PC-3 (cell line): ENCODE results near the gene HELLS. TPM values are rescaled to one million over a fixed set of nuclear protein-coding genes. Genes with fewer than 3 reads are reported as not detected.
"Not testable (repeated sequence)": the region's sequence is repeated elsewhere in the genome, so short reads cannot be mapped to it uniquely, and the experiment has no call there.

ENCODE experiments used
- ATAC-seq: fragments of 200-7000 bp; cut with Tn5 transposase; 2 replicates; pipeline ENCODE4 v1.9.1; 2020; ENCODE audit warnings: mild to moderate bottlenecking, moderate library complexity
- BruUV-seq: library from RNA; stranded (reverse); fragments of 400-500 nt; replicated peaks from 2 replicates; lab custom pipeline; 2021; lab: Mats Ljungman, UMichigan
- CTCF ChIA-PET: fragments of 300-600 bp; sonication (Branson Sonifier 250); formaldehyde crosslinking; loops from one replicate; lab custom pipeline; 2022; ENCODE audit warnings: antibody characterized with exemption; lab: Charles Lee
- POLR2A ChIA-PET: fragments of 300-600 bp; sonication (Branson Sonifier 250); formaldehyde crosslinking; loops from one replicate; lab custom pipeline; 2022; ENCODE audit warnings: antibody characterized with exemption; ENCODE audit not compliant: unreplicated experiment; lab: Charles Lee
- DNase-seq: peaks from one replicate; pipeline ENCODE4 v3.0.0-alpha.2; 2015
- H2AFZ ChIP-seq: fragments of 300-600 bp; sonication (generic); 2 replicates; pipeline ENCODE4 v1.6.0; 2016; ENCODE audit warnings: antibody characterized with exemption, low read length
- H3F3A ChIP-seq: fragments of 300-600 bp; sonication (generic); one replicate; pipeline ENCODE4 v1.6.0; 2017; ENCODE audit warnings: antibody characterized with exemption, low read length, control low read depth, mild to moderate bottlenecking; ENCODE audit not compliant: unreplicated experiment
- H3K27ac ChIP-seq: fragments of 300-600 bp; sonication (generic); 2 replicates; pipeline ENCODE4 v1.5.1; 2016; ENCODE audit warnings: mild to moderate bottlenecking, low read length
- H3K27me3 ChIP-seq: fragments of 300-600 bp; sonication (generic); 2 replicates; pipeline ENCODE4 v1.6.1; 2016; ENCODE audit warnings: low read length, mixed read lengths
- H3K36me3 ChIP-seq: fragments of 300-600 bp; sonication (generic); 2 replicates; pipeline ENCODE4 v1.6.1; 2016; ENCODE audit warnings: low read depth, mixed run types, low read length, mixed read lengths
- H3K4me1 ChIP-seq: fragments of 300-600 bp; sonication (generic); 2 replicates; pipeline ENCODE4 v1.5.1; 2016; ENCODE audit warnings: low read length; ENCODE audit not compliant: insufficient read depth
- H3K4me2 ChIP-seq: fragments of 300-600 bp; sonication (generic); 2 replicates; pipeline ENCODE4 v1.6.0; 2016; ENCODE audit warnings: low read length
- H3K4me3 ChIP-seq: fragments of 300-600 bp; sonication (generic); 2 replicates; pipeline ENCODE4 v1.5.1; 2016; ENCODE audit warnings: mild to moderate bottlenecking, low read length, mixed read lengths
- H3K79me2 ChIP-seq: fragments of 300-600 bp; sonication (generic); 2 replicates; pipeline ENCODE4 v1.6.1; 2017; ENCODE audit warnings: low read length, mixed read lengths
- H3K9ac ChIP-seq: fragments of 300-600 bp; sonication (generic); 2 replicates; pipeline ENCODE4 v1.6.0; 2016; ENCODE audit warnings: mild to moderate bottlenecking, low read length
- H3K9me2 ChIP-seq: fragments of 300-600 bp; sonication (generic); replicated peaks from 2 replicates; pipeline ENCODE4 v1.6.1; 2016; ENCODE audit warnings: mixed run types, low read length, mixed read lengths
- H3K9me3 ChIP-seq: fragments of 300-600 bp; sonication (generic); 2 replicates; pipeline ENCODE4 v1.6.1; 2016; ENCODE audit warnings: low read length, mixed read lengths
- H4K20me1 ChIP-seq: fragments of 300-600 bp; sonication (generic); 2 replicates; pipeline ENCODE4 v1.6.1; 2016; ENCODE audit warnings: low read length, mixed read lengths
- EZH2 ChIP-seq: fragments of 300-600 bp; sonication (generic); IDR thresholded peaks from one replicate; pipeline ENCODE4 v1.6.1; 2017; ENCODE audit warnings: antibody characterized with exemption, mild to moderate bottlenecking, low read length; ENCODE audit not compliant: unreplicated experiment
- EZH2phosphoT487 ChIP-seq: fragments of 300-600 bp; sonication (generic); IDR thresholded peaks from 2 replicates; pipeline ENCODE4 v1.6.1; 2018; ENCODE audit warnings: mild to moderate bottlenecking, antibody characterized with exemption, low read length, borderline replicate concordance
- intact Hi-C: fragments of 100-400 bp; cut with micrococcal nuclease; formaldehyde crosslinking; loops from 2 replicates; pipeline ENCODE4 v1.9.0; 2023
- total RNA-seq: library from RNA; depleted of rRNA; stranded (reverse); fragments of >200 nt; gene quantifications from 2 replicates; pipeline ENCODE4 v1.2.3, GENCODE V29; 2014
- TF ChIP-seq, protein P1 (sequence below): fragments of 300-600 bp; sonication (generic); conservative IDR thresholded peaks from 2 replicates; pipeline ENCODE4 v1.5.1; 2017; ENCODE audit warnings: antibody characterized with exemption, low read depth, mild to moderate bottlenecking, low read length

Gene HELLS
- total RNA-seq, 1 experiment from 2014 or later, result 86.3 TPM

- Histone ChIP-seq H3K27me3 (no peaks in the 10 kb centered on the region), H3K27ac (no peak overlapping the region), H3K9me3 (no peaks in the 10 kb centered on the region), H3K79me2 (no peaks in the 10 kb centered on the region), H3K4me2 (no peak overlapping the region), H3K36me3 (no peaks in the 10 kb centered on the region), H2AFZ (no peak overlapping the region), H4K20me1 (no peaks in the 10 kb centered on the region), H3K4me3 (no peak overlapping the region), H3K9me2 (no peaks in the 10 kb centered on the region), H3F3A (no peaks in the 10 kb centered on the region), H3K4me1 (no peaks in the 10 kb centered on the region), H3K9ac (no peak overlapping the region)
- intact Hi-C loops, result no loop called here
- ATAC-seq (no peak), DNase-seq (no peak)
- TF ChIP-seq EZH2phosphoT487, result no peak
- TF ChIP-seq, protein P1, sequence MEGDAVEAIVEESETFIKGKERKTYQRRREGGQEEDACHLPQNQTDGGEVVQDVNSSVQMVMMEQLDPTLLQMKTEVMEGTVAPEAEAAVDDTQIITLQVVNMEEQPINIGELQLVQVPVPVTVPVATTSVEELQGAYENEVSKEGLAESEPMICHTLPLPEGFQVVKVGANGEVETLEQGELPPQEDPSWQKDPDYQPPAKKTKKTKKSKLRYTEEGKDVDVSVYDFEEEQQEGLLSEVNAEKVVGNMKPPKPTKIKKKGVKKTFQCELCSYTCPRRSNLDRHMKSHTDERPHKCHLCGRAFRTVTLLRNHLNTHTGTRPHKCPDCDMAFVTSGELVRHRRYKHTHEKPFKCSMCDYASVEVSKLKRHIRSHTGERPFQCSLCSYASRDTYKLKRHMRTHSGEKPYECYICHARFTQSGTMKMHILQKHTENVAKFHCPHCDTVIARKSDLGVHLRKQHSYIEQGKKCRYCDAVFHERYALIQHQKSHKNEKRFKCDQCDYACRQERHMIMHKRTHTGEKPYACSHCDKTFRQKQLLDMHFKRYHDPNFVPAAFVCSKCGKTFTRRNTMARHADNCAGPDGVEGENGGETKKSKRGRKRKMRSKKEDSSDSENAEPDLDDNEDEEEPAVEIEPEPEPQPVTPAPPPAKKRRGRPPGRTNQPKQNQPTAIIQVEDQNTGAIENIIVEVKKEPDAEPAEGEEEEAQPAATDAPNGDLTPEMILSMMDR, result no peak
- no peak for TF ChIP-seq EZH2
- BruUV-seq, result no TSS peak
- ChIA-PET CTCF (no interaction called here), POLR2A (no interaction called here)
These were observed 12.6 kb upstream of the HELLS start for GRCh38 chr10:94533027-94533426.

- POLR2A ChIA-PET, intact Hi-C loops, ATAC-seq: not testable (repeated sequence)
These were observed 3.3 kb upstream of the HELLS start for GRCh38 chr10:94542282-94542681.

DNA sequence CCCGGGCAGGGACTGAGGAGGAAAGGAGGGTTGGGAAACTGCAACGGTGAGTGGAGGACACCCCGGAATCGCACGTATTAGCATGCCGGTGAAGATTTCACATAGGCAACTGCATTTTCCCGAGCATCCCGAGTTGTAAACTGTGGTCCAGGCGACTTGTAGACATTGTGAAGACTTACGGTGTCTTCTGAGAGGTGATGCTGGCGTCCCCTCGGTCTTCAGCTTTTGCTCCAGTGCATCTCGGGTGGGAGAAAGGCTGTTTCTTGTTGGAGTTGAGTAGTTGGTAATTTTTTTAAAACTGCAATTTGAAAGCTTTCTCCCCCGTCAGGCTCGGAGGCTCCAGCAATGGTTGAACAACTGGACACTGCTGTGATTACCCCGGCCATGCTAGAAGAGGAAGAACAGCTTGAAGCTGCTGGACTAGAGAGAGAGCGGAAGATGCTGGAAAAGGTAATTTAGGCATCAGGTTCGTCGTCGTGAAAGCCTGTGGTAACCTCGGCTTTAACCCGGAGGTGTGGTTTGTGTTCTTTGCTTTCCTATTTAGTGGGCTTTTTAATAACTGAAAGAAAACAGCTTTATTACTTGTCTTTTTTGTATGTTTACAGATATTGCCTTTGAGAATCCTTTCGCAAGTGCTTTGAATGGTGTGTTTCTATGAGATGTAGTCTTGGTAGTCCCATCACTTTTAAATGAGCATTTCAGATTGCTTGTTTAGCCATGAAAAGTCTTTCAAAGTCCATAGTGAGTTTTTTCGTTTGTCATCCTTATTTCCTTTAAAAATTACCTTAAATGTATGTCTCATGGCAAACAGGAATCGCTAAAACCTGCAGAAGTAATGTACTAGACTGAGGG, 687 bp downstream of the HELLS start:
- peak overlapping the region; percentile 52 for H3K27ac ChIP-seq
- H3K9me3 ChIP-seq, result no peaks in the 10 kb centered on the region
- POLR2A ChIA-PET, result no interaction called here
- intact Hi-C loops, result no loop called here
- no peak for TF ChIP-seq EZH2phosphoT487
- TF ChIP-seq EZH2, result no peak
- TF ChIP-seq, protein P1, result no peak
- H3K4me2 ChIP-seq, result peak overlapping the region; percentile 81
- peak overlapping the region; percentile 94 for H3K4me3 ChIP-seq
- BruUV-seq, result TSS peak; percentile 54
- H3F3A ChIP-seq, result no peaks in the 10 kb centered on the region
- peaks cover 14% of the 10 kb centered on the region for H3K4me1 ChIP-seq
- peaks cover 4% of the 10 kb centered on the region; the same call in 1 of the 2 replicates for H3K36me3 ChIP-seq
- peaks cover 38% of the 10 kb centered on the region for H3K79me2 ChIP-seq
- DNase-seq, result peak; percentile 18
- H3K9me2 ChIP-seq, result no peaks in the 10 kb centered on the region
- peak overlapping the region; percentile 99 for H3K9ac ChIP-seq
- no peaks in the 10 kb centered on the region for H3K27me3 ChIP-seq
- peak; percentile 35 for ATAC-seq
- peaks cover 16% of the 10 kb centered on the region; the same call in 1 of the 2 replicates for H4K20me1 ChIP-seq
- CTCF ChIA-PET, result interaction anchor here (0.6 kb wide), 1 partner anchor 46 kb away, joined by 4 read pairs; no protein-coding TSS in a partner anchor
- peak overlapping the region; percentile 77 for H2AFZ ChIP-seq

More at GRCh38 chr10:94542282-94542681, 3.3 kb upstream of the HELLS start:
- CTCF ChIA-PET, H3K36me3 ChIP-seq, H3K27ac ChIP-seq, H3K9ac ChIP-seq, DNase-seq, H4K20me1 ChIP-seq, H3F3A ChIP-seq, H3K4me3 ChIP-seq, H2AFZ ChIP-seq, H3K4me2 ChIP-seq, H3K9me2 ChIP-seq, H3K4me1 ChIP-seq, H3K27me3 ChIP-seq, BruUV-seq, H3K9me3 ChIP-seq: not testable (repeated sequence)
- H3K79me2 ChIP-seq, result peaks cover 17% of the 10 kb centered on the region
